Lower lobe of right lung (tissue), 2 donors: ENCODE measurements around the gene CYS1. TPM values are rescaled to one million over a fixed set of nuclear protein-coding genes. Genes with fewer than 3 reads are reported as not detected.

ENCODE experiments used
- ATAC-seq, 2 donors: fragments of 200-7000 bp; cut with Tn5 transposase; one replicate each; pipeline ENCODE4 v1.9.1; 2020 to 2022; ENCODE audit warnings: mild to moderate bottlenecking in 2 of 2, moderate library complexity in 2 of 2
- DNase-seq: peaks from one replicate; pipeline ENCODE4 v3.0.0-alpha.2; 2020
- H3K27ac ChIP-seq: fragments of 200-600 bp; one replicate; pipeline ENCODE4 v1.8.0; 2022
- H3K27me3 ChIP-seq: fragments of 200-600 bp; one replicate; pipeline ENCODE4 v1.8.0; 2022; ENCODE audit warnings: low read depth
- H3K36me3 ChIP-seq: fragments of 200-600 bp; one replicate; pipeline ENCODE4 v1.8.0; 2022; ENCODE audit warnings: mild to moderate bottlenecking
- H3K4me1 ChIP-seq: fragments of 200-600 bp; one replicate; pipeline ENCODE4 v1.8.0; 2022
- H3K4me3 ChIP-seq: fragments of 200-600 bp; one replicate; pipeline ENCODE4 v1.8.0; 2022; ENCODE audit warnings: mild to moderate bottlenecking
- H3K9me3 ChIP-seq: fragments of 200-600 bp; one replicate; pipeline ENCODE4 v1.8.0; 2022
- CTCF ChIP-seq: fragments of 200-600 bp; IDR thresholded peaks from one replicate; pipeline ENCODE4 v1.8.0; 2022; ENCODE audit warnings: antibody characterized with exemption, mild to moderate bottlenecking
- intact Hi-C: fragments of 100-400 bp; cut with DNase I; formaldehyde crosslinking; loops from one replicate; pipeline ENCODE4 v1.11.0; 2022
- total RNA-seq: library from RNA; stranded (reverse); fragmentation: NEBNext Ultra II Directional; extraction: Animal tissue kit (Norgen Biotek cat#: 25700); gene quantifications from one replicate; pipeline ENCODE4 v1.2.1, GENCODE V29; 2021
- donor health status: DM: no; HTN: yes; CAD: no; lungs with severe emphysema.

CYS1 gene
- total RNA-seq, 1 donor from 2014 or later = 2.6 TPM

GRCh38 chr2:10067881-10068280 lies 12.3 kb downstream of the CYS1 start:
- no peaks in the 10 kb centered on the region for H3K36me3 ChIP-seq
- no peak for TF ChIP-seq CTCF
- no peaks in the 10 kb centered on the region for H3K9me3 ChIP-seq
- intact Hi-C loops = no loop called here
- DNase-seq (no peak), ATAC-seq (no peak)
- no peaks in the 10 kb centered on the region for H3K27me3 ChIP-seq
- no peaks in the 10 kb centered on the region for H3K4me1 ChIP-seq
- no peak overlapping the region for H3K4me3 ChIP-seq
- H3K27ac ChIP-seq = no peak overlapping the region

GRCh38 chr2:10067330-10067729 lies 12.9 kb downstream of the CYS1 start:
- no peaks in the 10 kb centered on the region for H3K9me3 ChIP-seq
- no peak overlapping the region for H3K4me3 ChIP-seq
- intact Hi-C loops = no loop called here
- no peak for ATAC-seq
- H3K36me3 ChIP-seq = no peaks in the 10 kb centered on the region
- no peak overlapping the region for H3K27ac ChIP-seq
- no peaks in the 10 kb centered on the region for H3K4me1 ChIP-seq
- H3K27me3 ChIP-seq = no peaks in the 10 kb centered on the region
- no peak for DNase-seq
- no peak for TF ChIP-seq CTCF

GRCh38 chr2:10065773-10066055 lies 14.5 kb downstream of the CYS1 start:
- intact Hi-C loops = no loop called here
- ATAC-seq (no peak), DNase-seq (no peak)
- no peaks in the 10 kb centered on the region for H3K9me3 ChIP-seq
- no peaks in the 10 kb centered on the region for H3K27me3 ChIP-seq
- no peaks in the 10 kb centered on the region for H3K36me3 ChIP-seq
- no peaks in the 10 kb centered on the region for H3K4me1 ChIP-seq
- no peak overlapping the region for H3K27ac ChIP-seq
- no peak for TF ChIP-seq CTCF
- no peak overlapping the region for H3K4me3 ChIP-seq

GRCh38 chr2:10064932-10065772 lies 15.1 kb downstream of the CYS1 start:
- Histone ChIP-seq H3K27me3 (no peaks in the 10 kb centered on the region), H3K4me1 (no peaks in the 10 kb centered on the region), H3K36me3 (no peaks in the 10 kb centered on the region), H3K9me3 (no peaks in the 10 kb centered on the region), H3K4me3 (no peak overlapping the region), H3K27ac (no peak overlapping the region)
- ATAC-seq (peak in 1 of 2 donors; percentile 31), DNase-seq (no peak)
- TF ChIP-seq CTCF = no peak
- intact Hi-C loops = no loop called here

- ATAC-seq (no peak), DNase-seq (no peak)
- Histone ChIP-seq H3K27ac (no peak overlapping the region), H3K4me1 (no peaks in the 10 kb centered on the region), H3K27me3 (no peaks in the 10 kb centered on the region), H3K36me3 (no peaks in the 10 kb centered on the region), H3K4me3 (no peak overlapping the region), H3K9me3 (no peaks in the 10 kb centered on the region)
- intact Hi-C loops = no loop called here
- TF ChIP-seq CTCF = no peak
Measured at GRCh38 chr2:10063566-10063965, 16.6 kb downstream of the CYS1 start.
